HEK293T (cell line): Measurements from ENCODE around the gene SMAD6.

ENCODE experiments used
- ARNT ChIP-seq: fragments of 450-650 bp; IDR thresholded peaks from 2 replicates; pipeline ENCODE4 v1.6.1; 2017; ENCODE audit warnings: mild to moderate bottlenecking
- BHLHE40 ChIP-seq: fragments of 450-650 bp; IDR thresholded peaks from 2 replicates; pipeline ENCODE4 v1.6.1; 2016; ENCODE audit warnings: mild to moderate bottlenecking, moderate library complexity, borderline replicate concordance
- CTBP1 ChIP-seq: fragments of 450-650 bp; IDR thresholded peaks from 2 replicates; pipeline ENCODE4 v1.6.1; 2016; ENCODE audit warnings: borderline replicate concordance
- ELF4 ChIP-seq: fragments of 450-650 bp; IDR thresholded peaks from 2 replicates; pipeline ENCODE4 v1.6.1; 2017; ENCODE audit warnings: antibody characterized with exemption
- FOXA1 ChIP-seq: fragments of 450-650 bp; IDR thresholded peaks from 2 replicates; pipeline ENCODE4 v1.6.1; 2016; ENCODE audit warnings: mild to moderate bottlenecking
- FOXK2 ChIP-seq: fragments of 450-650 bp; IDR thresholded peaks from 2 replicates; pipeline ENCODE4 v1.6.1; 2016; ENCODE audit warnings: mild to moderate bottlenecking
- FOXM1 ChIP-seq: fragments of 450-650 bp; IDR thresholded peaks from 2 replicates; pipeline ENCODE4 v1.6.1; 2017; ENCODE audit warnings: mild to moderate bottlenecking, borderline replicate concordance
- L3MBTL2 ChIP-seq: fragments of 450-650 bp; conservative IDR thresholded peaks from 2 replicates; pipeline ENCODE4 v1.6.1; 2016; ENCODE audit warnings: mild to moderate bottlenecking
- NFRKB ChIP-seq: fragments of 450-650 bp; IDR thresholded peaks from 2 replicates; pipeline ENCODE4 v1.6.1; 2016; ENCODE audit warnings: mild to moderate bottlenecking, moderate library complexity
- SP1 ChIP-seq: fragments of 450-650 bp; IDR thresholded peaks from 2 replicates; pipeline ENCODE4 v1.6.1; 2017
- SUZ12 ChIP-seq: fragments of 450-650 bp; IDR thresholded peaks from 2 replicates; pipeline ENCODE4 v1.6.1; 2016; ENCODE audit warnings: mild to moderate bottlenecking
- TARDBP ChIP-seq: fragments of 450-650 bp; IDR thresholded peaks from 2 replicates; pipeline ENCODE4 v1.6.1; 2016
- ZNF384 ChIP-seq: fragments of 450-650 bp; IDR thresholded peaks from 2 replicates; pipeline ENCODE4 v1.6.1; 2016
- TF ChIP-seq, protein P1 (sequence below): fragments of 450-650 bp; IDR thresholded peaks from 2 replicates; pipeline ENCODE4 v1.6.1; 2016

DNA sequence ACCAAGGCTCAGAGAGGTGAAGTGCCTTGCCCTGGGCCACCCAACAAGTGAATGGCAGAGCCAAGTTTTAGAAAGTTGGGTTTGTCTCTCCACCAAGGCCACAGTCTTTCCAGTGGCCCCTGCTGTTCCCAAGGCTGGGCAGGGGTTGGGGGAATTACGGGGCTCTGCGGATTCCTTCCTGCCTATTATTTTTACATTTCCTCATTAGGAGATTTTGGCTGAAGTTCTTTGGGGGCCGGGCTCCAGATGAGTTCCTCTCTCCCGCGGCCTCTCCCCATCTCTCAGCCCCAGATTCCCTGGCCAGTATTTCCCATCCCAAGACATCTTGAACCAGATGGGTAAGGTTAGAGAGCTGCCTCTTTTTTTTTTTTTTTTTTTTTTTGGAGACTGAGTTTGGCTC lies 44.0 kb upstream of the SMAD6 start:
- TF ChIP-seq L3MBTL2 = no peak
- no peak for TF ChIP-seq FOXM1
- no peak for TF ChIP-seq BHLHE40
- TF ChIP-seq SP1 = no peak
- no peak for TF ChIP-seq ARNT
- TF ChIP-seq, protein P1, sequence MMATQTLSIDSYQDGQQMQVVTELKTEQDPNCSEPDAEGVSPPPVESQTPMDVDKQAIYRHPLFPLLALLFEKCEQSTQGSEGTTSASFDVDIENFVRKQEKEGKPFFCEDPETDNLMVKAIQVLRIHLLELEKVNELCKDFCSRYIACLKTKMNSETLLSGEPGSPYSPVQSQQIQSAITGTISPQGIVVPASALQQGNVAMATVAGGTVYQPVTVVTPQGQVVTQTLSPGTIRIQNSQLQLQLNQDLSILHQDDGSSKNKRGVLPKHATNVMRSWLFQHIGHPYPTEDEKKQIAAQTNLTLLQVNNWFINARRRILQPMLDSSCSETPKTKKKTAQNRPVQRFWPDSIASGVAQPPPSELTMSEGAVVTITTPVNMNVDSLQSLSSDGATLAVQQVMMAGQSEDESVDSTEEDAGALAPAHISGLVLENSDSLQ = no peak
- TF ChIP-seq ZNF384 = no peak
- no peak for TF ChIP-seq CTBP1
- TF ChIP-seq SUZ12 = no peak
- no peak for TF ChIP-seq ELF4
- TF ChIP-seq FOXK2 = no peak
- no peak for TF ChIP-seq FOXA1
- no peak for TF ChIP-seq TARDBP
- no peak for TF ChIP-seq NFRKB
